SK-N-SH treated with all-trans-retinoic acid at 6 μM for 48 hours (cell line): ENCODE measurements around the gene SH2D2A.

Experiments used
- ATAC-seq: fragments of 200-7000 bp; cut with Tn5 transposase; 3 replicates; pipeline ENCODE4 v1.9.1; 2020; ENCODE audit warnings: mild to moderate bottlenecking, moderate library complexity
- ARNTL ChIP-seq: fragments of 450-650 bp; formaldehyde crosslinking; IDR thresholded peaks from 2 replicates; pipeline ENCODE4 v1.5.0; 2020; ENCODE audit warnings: low read depth, mild to moderate bottlenecking, moderate library complexity, borderline replicate concordance
- BACH2 ChIP-seq: fragments of 250-450 bp; sonication (Bioruptor Pico); IDR thresholded peaks from 2 replicates; pipeline ENCODE4 v1.9.0; 2021; ENCODE audit warnings: mild to moderate bottlenecking, borderline replicate concordance
- CREB5 ChIP-seq: fragments of 250-450 bp; sonication (Bioruptor Pico); IDR thresholded peaks from 2 replicates; pipeline ENCODE4 v1.5.1; 2020; ENCODE audit warnings: low read depth, mild to moderate bottlenecking, moderate library complexity
- CSDC2 ChIP-seq: fragments of 250-450 bp; sonication (Bioruptor Pico); IDR thresholded peaks from 2 replicates; pipeline ENCODE4 v1.5.0; 2020; ENCODE audit warnings: mild to moderate bottlenecking, moderate library complexity
- CSRNP3 ChIP-seq: fragments of 250-450 bp; sonication (Bioruptor Pico); IDR thresholded peaks from 2 replicates; pipeline ENCODE4 v1.5.1; 2021; ENCODE audit warnings: mild to moderate bottlenecking, moderate library complexity
- ESRRG ChIP-seq: fragments of 250-450 bp; sonication (Bioruptor Pico); IDR thresholded peaks from 2 replicates; pipeline ENCODE4 v1.6.1; 2021; ENCODE audit warnings: mild to moderate bottlenecking
- ISL1 ChIP-seq: fragments of 250-450 bp; sonication (Bioruptor Pico); IDR thresholded peaks from 2 replicates; pipeline ENCODE4 v2.1.2; 2022; ENCODE audit warnings: mild to moderate bottlenecking, moderate library complexity
- OSR1 ChIP-seq: fragments of 250-450 bp; sonication (Bioruptor Pico); IDR thresholded peaks from 2 replicates; pipeline ENCODE4 v1.8.0; 2022; ENCODE audit warnings: moderate library complexity, mild to moderate bottlenecking, inconsistent platforms
- PATZ1 ChIP-seq: fragments of 250-450 bp; sonication (Bioruptor Pico); IDR thresholded peaks from 2 replicates; pipeline ENCODE4 v1.8.0; 2020; ENCODE audit warnings: mild to moderate bottlenecking, moderate library complexity, borderline replicate concordance
- PPARA ChIP-seq: fragments of 250-450 bp; sonication (Bioruptor Pico); IDR thresholded peaks from 2 replicates; pipeline ENCODE4 v1.5.0; 2020; ENCODE audit warnings: mild to moderate bottlenecking, borderline replicate concordance
- RARB ChIP-seq: fragments of 250-450 bp; sonication (Bioruptor Pico); IDR thresholded peaks from 2 replicates; pipeline ENCODE4 v1.8.0; 2021; ENCODE audit warnings: mild to moderate bottlenecking, moderate library complexity
- SNAI2 ChIP-seq: fragments of 250-450 bp; sonication (Bioruptor Pico); IDR thresholded peaks from 2 replicates; pipeline ENCODE4 v1.5.0; 2020; ENCODE audit warnings: mild to moderate bottlenecking, moderate library complexity
- TCF4 ChIP-seq: fragments of 250-450 bp; sonication (Bioruptor Pico); IDR thresholded peaks from 2 replicates; pipeline ENCODE4 v1.8.0; 2021; ENCODE audit warnings: mild to moderate bottlenecking, moderate library complexity, borderline replicate concordance
- TOX ChIP-seq: fragments of 250-450 bp; sonication (Bioruptor Pico); IDR thresholded peaks from 2 replicates; pipeline ENCODE4 v1.8.0; 2021; ENCODE audit warnings: mild to moderate bottlenecking, moderate library complexity, borderline replicate concordance
- TSHZ2 ChIP-seq: fragments of 250-450 bp; sonication (Bioruptor Pico); IDR thresholded peaks from 2 replicates; pipeline ENCODE4 v1.5.0; 2020; ENCODE audit warnings: mild to moderate bottlenecking, moderate library complexity
- ZFP3 ChIP-seq: fragments of 250-450 bp; sonication (Bioruptor Pico); IDR thresholded peaks from 2 replicates; pipeline ENCODE4 v1.5.0; 2020; ENCODE audit warnings: mild to moderate bottlenecking, moderate library complexity
- ZNF565 ChIP-seq: fragments of 450-650 bp; formaldehyde crosslinking; conservative IDR thresholded peaks from 2 replicates; pipeline ENCODE4 v1.5.0; 2020; ENCODE audit warnings: low read depth, mild to moderate bottlenecking, moderate library complexity
- ZNF8 ChIP-seq: fragments of 450-650 bp; formaldehyde crosslinking; IDR thresholded peaks from 2 replicates; pipeline ENCODE4 v1.5.0; 2020; ENCODE audit warnings: mild to moderate bottlenecking, moderate library complexity

Gene SH2D2A

GRCh38 chr1:156836041-156836654, 19.5 kb upstream of the SH2D2A start:
- ATAC-seq: no peak
- no peak for TF ChIP-seq CSRNP3 (CRISPR knock-in tag)
- TF ChIP-seq ESRRG (CRISPR knock-in tag): no peak
- no peak for TF ChIP-seq ZNF565 (CRISPR knock-in tag)

- no peak for TF ChIP-seq RARB (CRISPR knock-in tag)
- TF ChIP-seq ISL1 (CRISPR knock-in tag): no peak
- TF ChIP-seq TCF4 (CRISPR knock-in tag): no peak
- no peak for TF ChIP-seq ZNF8
- TF ChIP-seq PATZ1 (CRISPR knock-in tag): no peak
- no peak for TF ChIP-seq SNAI2
- TF ChIP-seq OSR1 (CRISPR knock-in tag): no peak
- TF ChIP-seq CREB5 (CRISPR knock-in tag): no peak
- no peak for TF ChIP-seq ARNTL (CRISPR knock-in tag)
- ATAC-seq: no peak
Measured at GRCh38 chr1:156834322-156834721, 17.7 kb upstream of the SH2D2A start.

GRCh38 chr1:156833603-156834002, 17.0 kb upstream of the SH2D2A start:
- peak; percentile 26; the same call in 2 of the 3 replicates for ATAC-seq
- TF ChIP-seq SNAI2 (no peak), TCF4 (CRISPR knock-in tag) (no peak), ARNTL (CRISPR knock-in tag) (no peak), ZFP3 (no peak), ISL1 (CRISPR knock-in tag) (no peak), RARB (CRISPR knock-in tag) (no peak), BACH2 (CRISPR knock-in tag) (no peak), PATZ1 (CRISPR knock-in tag) (no peak), PPARA (no peak), TSHZ2 (no peak), CSRNP3 (CRISPR knock-in tag) (no peak), CREB5 (CRISPR knock-in tag) (no peak), ZNF565 (CRISPR knock-in tag) (no peak), OSR1 (CRISPR knock-in tag) (no peak), TOX (CRISPR knock-in tag) (no peak), CSDC2 (no peak), ESRRG (CRISPR knock-in tag) (no peak)
